ENCODE measurements around the gene CMSS1.

CMSS1 gene

DNA sequence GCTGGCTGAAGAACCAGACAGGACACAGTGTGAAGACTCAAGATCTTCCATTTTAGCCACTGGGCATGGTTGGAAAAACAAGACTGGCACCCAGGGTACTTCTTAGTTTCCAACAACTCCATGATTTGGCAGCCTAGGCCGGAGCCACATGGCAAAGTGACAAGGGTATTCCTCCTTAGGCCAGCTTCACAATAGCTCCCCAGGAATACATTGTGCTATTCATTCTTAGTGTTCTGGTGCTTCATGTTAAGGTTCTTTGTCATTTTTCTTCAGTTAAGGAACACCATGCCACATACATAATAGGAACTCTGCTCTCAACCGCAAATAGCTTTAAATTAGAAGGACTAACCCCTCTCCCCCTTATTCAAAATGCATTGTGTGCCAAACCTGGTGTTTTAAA lies 304.7 kb downstream of the CMSS1 start:
- no peak for DNase-seq

DNA sequence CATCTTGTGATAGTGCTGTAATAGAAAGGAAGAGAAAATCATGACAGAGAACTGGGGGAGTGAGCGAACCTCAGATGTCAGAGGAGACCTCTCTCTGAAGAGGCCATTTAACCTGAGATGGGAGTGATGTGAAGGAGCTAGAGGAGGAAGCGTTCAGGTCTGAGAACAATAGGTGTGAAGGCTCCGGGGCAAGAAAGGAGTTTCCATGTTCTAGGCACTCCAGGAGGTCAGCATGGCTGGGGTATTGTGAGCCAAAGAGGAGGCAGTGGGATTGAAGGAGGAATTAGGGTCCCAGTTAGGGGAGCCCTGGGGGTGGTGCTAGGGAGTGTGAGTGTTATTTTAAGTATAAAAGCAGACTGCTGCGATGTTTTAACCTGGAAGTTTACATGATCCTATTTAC lies 305.4 kb downstream of the CMSS1 start:
- no peak for DNase-seq

DNA sequence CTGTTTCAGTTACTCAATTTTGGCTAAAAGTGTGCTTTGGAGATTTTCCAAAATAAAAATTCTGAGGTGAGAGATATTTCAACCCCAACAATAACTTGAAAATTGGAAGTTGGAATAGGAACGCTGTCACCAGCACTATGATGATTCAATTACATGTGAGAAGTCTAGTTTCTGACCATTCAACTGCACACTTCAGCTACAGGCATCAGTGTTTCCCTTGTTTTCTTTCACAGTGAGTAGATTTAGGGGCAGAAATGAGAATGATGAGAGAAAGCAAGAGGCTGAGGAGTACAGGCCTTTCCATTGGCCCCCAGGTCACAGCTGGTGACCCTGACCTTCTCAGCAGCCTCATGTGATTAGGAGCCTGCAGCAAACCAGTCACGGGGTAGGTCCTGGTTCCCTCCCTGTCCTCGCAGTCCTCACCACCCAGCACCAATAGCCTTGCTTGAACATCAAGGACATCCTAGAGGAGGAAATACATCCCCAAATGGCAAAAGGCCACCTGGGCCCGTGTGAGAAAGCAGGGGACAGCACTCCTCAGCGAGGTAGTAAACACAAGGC lies 306.6 kb downstream of the CMSS1 start:
- DNase-seq, result no peak

DNA sequence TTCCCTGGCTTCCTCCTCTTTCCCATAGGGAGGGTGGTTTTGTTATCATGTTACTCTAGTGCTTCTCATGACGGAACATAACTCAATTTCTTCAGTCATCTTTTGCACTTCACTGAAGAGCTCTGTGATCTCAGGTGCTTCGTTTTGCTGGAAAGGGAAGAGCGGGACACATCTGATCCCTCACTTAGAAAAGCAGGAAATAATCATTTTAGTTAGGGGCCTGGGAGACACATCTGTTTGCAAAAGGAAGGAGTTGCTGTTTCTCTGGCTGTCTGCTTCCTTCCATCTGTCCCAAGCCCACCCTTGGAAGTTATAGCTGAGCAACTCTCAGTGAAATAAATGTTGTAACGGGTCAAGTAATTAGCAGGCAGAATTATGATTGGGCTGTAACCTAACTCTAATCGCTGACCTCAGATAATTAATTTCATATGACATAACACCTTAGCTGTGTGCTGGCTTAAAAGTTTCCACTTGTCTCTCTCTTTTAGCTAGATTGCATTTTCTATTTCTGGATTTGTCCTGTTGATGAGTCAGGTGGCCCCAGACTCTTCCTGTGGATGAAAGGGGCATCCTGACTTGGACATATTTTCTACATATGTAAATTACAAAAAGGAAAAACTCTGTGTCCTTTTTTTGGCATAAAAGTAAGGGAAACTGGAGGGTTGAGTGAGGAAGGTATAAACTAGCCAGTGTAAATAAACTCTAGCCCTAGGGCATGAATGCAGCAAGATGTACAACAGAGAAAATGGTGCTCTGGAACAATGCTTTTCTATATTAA lies 307.7 kb downstream of the CMSS1 start:
- no peak for DNase-seq

DNA sequence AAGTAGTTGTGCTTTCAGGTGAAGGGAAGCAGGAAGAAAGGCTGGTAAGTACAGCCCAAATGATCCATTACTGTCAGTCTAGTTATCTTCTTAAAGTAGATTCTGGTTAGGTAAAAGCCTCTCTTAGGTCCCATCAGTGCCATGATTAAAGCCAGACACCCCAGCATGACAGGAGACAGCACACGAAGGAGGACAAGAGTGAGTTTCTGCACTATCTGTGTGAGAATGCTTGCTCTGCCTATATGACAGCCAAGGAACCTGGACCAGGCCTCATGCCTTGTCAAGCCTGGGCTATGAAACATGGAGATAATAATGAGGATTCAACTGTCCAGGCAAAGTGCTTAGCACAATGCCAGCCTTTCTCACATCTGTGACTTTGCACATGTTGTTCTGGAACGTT lies 310.1 kb downstream of the CMSS1 start:
- DNase-seq, result no peak

DNA sequence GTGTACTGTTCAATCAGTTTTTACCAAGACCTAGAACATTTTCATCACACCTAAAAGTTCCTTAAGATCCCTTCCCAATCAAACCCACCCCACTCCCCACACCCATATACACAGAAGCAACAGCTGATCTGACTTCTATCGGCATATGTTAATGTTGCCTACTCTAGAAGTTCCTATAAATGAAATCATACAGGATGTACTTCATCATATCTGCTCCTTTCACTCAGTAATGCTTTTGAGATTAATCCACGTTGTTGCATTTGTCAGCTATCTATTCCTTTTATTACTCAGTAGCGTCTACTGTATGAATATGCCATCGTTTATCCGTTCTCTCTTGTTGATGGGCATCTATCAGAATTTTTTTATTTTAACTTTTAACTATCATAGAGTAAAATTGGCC lies 310.9 kb downstream of the CMSS1 start:
- DNase-seq, result no peak

DNA sequence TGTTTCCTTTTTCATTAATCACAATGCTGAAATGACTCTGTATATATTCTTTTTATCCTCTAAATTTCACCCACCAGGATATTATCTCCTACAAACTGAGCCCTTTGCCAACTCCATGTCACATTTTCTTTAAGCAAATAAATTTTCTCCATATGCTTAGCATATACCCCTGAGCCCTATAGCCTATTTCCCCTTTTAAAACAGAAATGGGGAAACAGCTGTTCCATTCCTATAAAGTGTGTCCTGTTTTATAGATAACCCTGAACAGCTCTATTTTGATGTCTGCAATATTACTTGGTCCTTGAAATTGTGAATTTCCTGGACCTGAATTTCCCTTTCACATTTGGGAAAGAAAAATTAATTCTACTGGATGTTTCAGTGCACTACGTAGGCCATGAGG lies 312.3 kb downstream of the CMSS1 start:
- DNase-seq, result no peak

DNA sequence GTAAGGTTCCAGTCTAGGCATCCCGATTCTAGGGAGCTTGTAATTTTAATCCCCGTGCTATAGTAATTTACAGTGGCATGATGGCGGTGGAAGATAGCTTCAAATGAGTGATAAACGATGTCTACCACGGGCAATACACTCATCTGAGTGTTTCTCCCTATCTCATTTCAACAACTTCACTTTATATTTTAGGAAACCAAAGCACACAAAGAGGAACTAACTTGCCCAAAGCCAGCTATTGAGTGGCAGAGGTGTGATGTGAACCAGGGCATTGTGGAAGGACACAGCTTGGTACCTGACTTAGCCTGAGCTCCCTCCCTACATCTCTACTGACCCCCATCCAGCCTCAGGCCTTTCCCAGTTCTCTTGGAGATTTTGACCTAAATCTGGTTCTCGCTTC lies 313.6 kb downstream of the CMSS1 start:
- no peak for DNase-seq

DNA sequence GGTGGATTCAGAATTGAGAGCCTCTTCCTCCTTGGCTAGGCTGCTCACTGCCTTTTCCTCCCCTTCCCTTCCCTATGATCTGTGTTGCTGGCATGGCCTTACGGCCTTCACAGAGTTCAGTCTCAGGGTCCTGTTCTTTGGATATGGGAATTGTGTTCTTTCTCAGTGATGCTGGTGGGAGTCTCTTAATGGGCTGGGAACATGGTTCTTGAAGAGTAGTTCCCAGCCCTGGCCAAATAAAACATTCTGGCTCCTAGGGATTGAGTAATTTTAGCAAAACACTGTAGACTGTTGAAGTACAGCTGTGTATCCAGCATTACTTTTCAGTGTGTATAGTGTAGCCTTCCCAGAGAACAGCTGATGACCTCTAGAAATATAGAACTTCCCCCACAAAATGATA lies 319.3 kb downstream of the CMSS1 start:
- DNase-seq, result no peak

DNA sequence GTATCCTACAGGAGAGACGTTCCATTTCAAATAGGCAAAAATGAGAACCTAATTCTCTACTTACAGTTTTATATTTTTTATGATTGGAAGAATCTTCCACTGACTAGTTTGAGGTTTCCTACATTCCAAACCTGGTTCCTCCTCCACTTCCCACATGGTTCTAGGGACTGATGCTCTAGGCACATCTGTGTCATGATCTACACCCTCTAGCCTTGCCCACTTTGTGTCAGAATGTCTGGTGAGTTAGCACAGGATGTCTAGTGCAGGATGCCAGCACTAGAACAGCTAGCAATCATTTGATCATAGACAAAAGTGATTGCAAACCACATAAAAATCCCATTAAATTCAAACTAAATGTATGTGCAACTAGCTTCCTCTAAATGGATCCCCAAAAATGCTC lies 323.3 kb downstream of the CMSS1 start:
- DNase-seq, result no peak

DNA sequence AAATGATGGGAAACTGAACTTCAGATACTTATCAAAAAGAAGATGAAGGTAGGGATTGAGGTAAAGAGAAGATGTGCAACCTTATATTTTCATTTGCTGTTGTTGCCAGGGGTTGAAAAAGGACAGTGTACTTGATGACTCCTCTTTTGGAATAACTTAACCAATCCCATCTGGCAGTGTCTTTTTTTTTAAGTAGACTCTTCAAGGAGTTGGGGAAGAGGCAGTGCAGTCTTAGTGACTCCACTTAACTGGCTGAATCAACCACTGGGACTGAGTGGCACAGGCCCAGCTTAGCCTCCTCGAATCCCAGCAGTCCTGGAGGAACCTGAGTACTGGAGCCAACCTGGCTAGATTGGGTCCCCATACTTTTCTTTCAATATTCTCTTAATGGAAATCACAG lies 323.9 kb downstream of the CMSS1 start:
- no peak for DNase-seq

DNA sequence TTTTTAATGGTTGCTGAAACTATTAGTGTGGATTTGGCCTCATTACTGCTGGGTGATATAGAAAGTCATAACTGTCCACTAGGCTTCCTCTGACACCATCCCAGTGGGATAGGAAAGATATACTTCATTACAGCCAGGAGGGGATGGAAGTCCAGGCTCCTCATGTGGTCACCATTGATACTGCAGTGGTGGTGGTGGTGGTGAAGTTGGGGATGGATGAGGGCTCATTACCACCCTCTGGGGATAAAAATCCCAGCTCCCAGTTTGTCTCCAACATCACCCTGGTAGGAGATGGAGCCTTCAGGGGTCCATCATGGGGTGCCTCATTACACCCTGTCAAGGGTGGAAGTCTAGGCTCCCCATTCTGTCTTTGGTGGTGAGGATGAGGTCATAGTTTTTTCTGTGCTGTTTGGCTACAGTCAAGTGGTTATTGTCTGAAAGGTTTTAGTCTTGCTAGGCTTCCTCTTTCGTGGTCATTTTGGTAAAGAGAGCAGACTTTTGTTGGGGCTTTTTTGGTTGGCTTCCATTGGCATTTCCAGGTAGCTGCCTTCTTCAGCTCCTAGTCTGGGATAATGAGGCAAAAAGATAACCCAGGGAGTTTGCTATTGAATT lies 326.7 kb downstream of the CMSS1 start:
- DNase-seq, result no peak

DNA sequence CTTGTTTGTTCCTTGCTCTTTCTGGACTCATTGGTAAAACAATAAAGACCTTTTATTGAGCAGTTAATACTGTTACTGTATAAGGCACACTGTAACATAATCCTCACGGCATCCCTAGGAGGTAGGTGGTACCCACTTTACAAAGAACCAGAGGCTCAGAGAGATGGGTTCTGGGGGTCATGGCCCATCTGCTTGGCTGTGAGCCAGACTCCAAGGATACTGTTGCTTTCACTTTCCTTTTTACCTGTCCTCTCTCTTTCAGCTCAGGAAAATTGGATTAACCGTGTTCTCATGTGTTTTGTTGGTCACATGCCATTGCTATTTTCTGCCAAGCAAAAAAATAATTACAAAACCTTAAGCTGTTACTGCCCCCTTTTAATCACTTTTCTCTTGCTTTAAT lies 331.5 kb downstream of the CMSS1 start:
- DNase-seq, result no peak

DNA sequence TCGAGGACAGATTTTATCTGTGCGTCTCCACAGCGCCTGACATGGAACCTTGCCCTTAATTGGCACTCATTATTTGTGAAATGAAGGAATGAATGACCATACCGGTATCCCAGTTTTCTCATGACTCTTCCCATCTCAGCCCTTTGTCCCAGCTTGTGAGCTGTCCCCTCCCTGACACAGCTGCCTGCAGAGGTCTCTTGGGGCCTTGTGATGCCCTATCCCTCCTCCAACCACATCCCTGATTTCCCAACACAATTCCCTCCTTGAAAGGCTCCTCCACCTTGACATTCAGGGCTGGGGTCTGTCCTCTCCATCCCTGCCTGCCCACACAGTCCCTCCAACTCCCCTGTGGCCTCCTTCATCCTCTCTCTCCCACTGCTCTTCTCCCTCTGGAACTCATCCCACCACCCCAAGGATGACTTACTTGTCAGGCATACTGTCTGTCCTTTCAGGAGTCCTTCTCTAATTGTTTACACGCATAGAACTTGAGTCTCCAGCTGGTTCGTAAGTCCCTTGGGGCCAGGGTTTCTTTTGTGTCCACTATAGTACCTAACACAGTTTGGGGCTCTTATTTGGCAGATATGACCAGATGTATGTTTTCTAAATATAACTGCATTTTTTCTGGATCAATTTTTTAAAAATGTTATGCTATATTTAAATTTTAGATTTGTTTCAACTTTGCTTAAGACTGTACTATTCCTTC lies 332.2 kb downstream of the CMSS1 start:
- no peak for DNase-seq

DNA sequence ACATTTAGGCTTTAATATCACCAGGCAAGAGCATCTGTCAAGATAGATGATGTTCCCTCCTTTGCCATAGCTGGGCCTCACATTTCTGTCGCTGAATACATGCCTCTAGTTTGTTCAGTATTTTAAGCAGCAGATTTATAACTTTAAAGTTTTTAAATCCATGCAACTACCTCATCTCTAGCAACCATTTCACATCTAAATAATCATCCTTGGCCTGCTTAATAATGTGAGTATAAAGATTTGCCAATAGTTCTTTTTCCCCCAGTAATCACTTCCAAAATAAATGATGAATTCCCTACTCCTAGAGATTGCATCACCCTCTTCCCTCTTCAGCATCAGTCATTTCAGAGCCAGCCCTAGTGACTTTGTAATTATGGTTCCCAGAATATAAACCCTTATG lies 332.8 kb downstream of the CMSS1 start:
- no peak for DNase-seq

DNA sequence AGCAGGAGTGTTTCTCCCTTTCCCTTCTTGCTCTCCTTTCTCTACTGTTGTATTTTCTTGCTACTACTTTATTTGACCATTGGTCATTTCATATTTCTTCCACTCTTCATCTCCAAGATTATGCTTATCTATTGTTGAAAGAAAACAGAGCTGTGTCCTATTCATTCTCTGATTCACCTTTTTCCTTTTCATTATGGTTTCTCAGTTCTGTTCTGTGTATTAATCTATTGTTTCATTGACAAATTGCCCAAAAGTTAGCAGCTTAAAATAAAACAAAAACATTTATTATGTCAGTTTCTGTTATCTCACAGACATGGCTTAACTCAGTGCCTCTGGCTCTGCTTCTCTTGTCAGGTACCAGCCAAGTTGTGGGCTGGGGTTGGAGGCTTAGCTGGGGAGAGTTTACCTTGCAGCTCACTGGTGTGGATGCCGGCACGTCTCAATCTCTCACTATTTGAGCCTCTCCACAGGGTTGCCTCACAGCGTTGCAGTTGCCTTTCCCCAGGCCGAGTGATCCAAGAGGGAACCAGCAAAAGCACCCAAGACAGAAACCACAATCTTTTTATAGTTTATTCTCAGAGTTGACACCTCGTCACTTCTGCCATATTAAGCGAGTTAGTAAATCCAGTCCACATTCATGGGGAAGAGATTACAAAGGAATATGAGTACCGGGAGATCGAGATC lies 333.5 kb downstream of the CMSS1 start:
- DNase-seq, result no peak

DNA sequence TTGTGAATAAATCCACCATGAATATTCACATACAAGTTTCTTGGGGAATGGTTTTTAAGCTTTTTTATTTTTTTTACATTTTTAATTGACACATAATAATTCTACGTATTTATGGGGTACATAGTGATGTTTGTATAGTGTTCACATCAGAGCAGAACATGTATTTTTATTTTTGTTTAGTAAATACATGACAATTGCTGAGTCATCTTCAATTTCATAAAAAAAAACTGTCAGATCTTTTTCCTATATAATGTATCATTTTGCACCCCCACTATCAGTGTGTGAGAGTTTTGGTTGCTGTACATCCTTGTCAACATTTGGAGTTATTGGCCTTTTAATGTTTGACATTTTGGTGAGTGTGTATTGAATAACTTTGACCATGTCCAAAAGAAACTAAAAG lies 336.5 kb downstream of the CMSS1 start:
- DNase-seq, result no peak

DNA sequence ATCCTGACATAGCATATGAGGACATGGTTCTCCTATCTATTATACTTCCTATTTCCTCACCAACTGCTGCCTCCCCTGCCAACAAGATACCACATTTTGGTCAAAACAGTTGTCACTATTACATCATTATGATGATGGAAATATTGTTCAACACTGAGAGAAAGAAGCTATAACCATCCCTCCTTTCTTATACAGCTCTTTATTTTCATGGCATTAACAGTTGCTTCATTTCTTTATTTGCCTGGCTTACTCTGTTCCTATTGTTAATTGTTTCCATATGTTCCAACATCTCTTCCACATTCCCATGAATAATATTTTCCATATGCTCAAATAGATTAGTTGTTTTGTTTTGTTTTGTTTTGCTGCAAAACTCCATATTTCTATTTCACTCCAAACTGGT lies 337.5 kb downstream of the CMSS1 start:
- DNase-seq, result no peak

DNA sequence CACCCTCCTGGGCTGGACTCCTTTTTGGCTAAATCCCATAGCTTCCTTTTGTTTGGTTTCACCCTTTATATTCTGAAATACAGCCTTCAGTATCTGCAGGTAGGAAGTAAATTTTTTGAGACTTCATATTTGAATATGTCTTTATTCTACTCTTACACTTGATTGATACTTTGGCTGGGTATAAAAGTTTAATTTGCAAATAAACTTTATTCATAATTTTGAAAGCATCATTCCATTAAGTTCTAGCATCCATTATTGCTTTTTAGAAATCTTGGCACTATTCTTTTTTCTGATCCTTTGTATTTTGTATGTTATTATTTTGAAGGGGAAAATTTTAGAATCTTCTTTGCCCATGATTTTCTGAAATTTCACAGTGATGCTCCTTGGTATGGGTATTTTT lies 337.9 kb downstream of the CMSS1 start:
- DNase-seq, result no peak

DNA sequence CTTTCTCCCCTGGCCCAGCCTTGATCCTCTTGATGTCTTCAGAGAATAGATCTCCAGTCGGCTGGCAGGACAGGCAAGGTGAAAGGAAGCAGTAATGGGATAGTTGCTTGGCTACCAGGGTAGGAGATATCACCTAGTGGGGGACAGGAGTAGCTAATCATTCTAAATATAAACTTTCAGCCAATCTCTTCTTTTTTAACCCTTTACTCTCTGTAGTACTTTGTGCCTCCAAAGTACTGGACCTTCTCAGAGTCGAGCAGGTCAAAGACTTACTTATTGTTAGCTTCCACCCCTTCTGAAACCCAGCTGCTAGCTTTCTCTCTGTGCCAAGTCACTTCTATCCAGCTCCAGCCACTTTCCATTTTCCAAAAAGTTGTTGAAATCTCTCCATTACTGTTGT lies 340.0 kb downstream of the CMSS1 start:
- DNase-seq, result no peak

DNA sequence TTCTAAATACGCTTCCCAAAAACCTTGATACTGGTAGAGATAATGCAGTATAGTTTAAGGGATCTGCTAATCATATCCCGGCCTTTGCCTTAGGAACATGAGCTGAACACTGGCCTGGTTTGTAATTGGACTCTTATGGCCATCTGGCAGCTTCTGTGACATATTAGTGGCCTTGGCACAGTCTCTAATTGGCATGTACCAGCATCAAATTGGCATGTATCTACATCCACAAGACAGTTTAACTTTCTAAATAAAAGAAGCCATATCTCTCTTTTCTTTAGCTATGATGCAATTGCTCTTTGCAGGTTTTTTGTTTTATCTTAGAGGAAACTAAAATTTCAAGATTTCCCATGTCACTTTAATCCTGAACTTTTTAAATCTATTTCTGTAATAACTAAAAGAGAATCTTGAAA lies 341.3 kb downstream of the CMSS1 start:
- DNase-seq, result no peak

DNA sequence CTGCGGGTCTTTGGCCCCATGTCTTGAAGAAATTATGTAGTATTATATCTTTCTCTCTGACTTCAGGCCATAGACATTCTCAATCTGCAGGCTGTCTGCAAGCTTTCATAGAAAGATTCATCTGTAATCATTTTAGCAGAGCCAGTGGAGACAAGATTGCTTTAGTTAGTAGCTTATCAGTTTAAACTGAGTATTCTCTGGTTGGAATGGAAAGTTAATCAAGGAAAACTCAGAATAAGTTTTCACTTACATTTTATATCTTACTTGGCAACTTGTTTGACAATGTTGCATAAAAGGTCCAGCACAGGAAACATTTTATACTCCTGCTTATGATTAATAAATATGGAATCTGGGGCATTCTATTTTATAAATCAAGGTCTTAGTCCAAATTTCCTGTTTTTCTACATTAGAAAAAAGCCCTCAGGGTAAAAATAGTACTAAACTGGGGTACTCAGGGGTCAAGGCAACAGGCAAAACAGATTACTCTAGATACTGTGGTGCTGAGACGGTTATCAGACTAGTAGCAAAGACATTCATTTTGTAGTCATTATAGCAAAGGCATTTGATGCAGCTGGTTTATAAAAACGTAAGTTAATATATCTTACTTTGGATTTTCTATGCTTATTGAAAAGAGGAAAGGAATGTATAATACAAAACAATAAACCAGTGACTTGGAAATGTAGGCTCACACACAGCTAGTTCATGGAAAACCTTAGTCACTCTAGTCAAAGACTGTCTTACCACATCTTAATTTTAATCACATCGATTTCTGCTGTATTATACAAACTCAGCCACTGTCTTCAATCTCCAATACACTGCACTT lies 341.9 kb downstream of the CMSS1 start:
- no peak for DNase-seq

DNA sequence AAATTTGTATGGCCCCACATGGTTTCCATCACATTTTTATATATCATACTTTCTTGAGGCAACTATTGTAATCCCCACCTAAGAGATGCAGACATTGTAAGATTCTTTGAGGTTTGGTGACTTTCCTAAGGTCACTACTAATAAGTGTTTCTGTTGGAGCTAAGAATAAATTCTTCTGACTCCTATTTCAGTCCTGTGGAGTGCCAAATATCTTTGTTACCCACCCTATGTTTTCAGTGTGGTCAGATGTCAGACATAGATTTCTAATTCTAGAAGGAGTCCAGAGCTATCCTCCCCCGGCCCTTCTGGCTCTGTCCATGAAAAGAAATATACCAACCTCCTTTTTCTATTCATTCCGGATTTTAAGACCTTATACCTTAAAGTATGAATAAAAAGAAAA lies 342.9 kb downstream of the CMSS1 start:
- no peak for DNase-seq

Data from CD4-positive, alpha-beta T cell treated with Interleukin-17A for 4 hours (primary cell).